LNCAP (cell line): ENCODE results near the gene CERS1.

Experiments
- CTCF ChIP-seq: fragments of 450-650 bp; IDR thresholded peaks from 2 replicates; pipeline ENCODE4 v1.5.1; 2017; ENCODE audit warnings: mild to moderate bottlenecking

CERS1 gene

GRCh38 chr19:18889949-18890745 lies 5.8 kb downstream of the CERS1 start:
- no peak for TF ChIP-seq CTCF

- no peak for TF ChIP-seq CTCF
Measured at GRCh38 chr19:18886972-18887371, 9.0 kb downstream of the CERS1 start.

GRCh38 chr19:18883526-18884304 lies 12.2 kb downstream of the CERS1 start:
- no peak for TF ChIP-seq CTCF

GRCh38 chr19:18881491-18881890 lies 14.5 kb downstream of the CERS1 start:
- no peak for TF ChIP-seq CTCF

- TF ChIP-seq CTCF = no peak
Measured at GRCh38 chr19:18879579-18880373, 16.2 kb downstream of the CERS1 start.

- no peak for TF ChIP-seq CTCF
Measured at GRCh38 chr19:18878858-18879578, 16.9 kb downstream of the CERS1 start.
